IMR-90 (cell line): ENCODE data around the gene TELO2. TPM values are rescaled to one million over a fixed set of nuclear protein-coding genes. Genes with fewer than 3 reads are reported as not detected.

Experiments used
- ATAC-seq: fragments of 200-7000 bp; cut with Tn5 transposase; 2 replicates; pipeline ENCODE4 v1.9.1; 2020; ENCODE audit warnings: low read depth, mild to moderate bottlenecking, moderate library complexity
- BruUV-seq: library from RNA; stranded (reverse); fragments of 400-500 nt; replicated peaks from 2 replicates; lab custom pipeline; 2021; lab: Mats Ljungman, UMichigan
- CTCF ChIA-PET: fragments of 300-600 bp; formaldehyde crosslinking; extraction: SDS; loops from one replicate; lab custom pipeline; 2021; ENCODE audit warnings: antibody characterized with exemption; lab: Yijun Ruan, JAX
- POLR2A ChIA-PET: fragments of 300-600 bp; sonication (Branson Sonifier 250); formaldehyde crosslinking; loops from one replicate; lab custom pipeline; 2022; ENCODE audit warnings: antibody characterized with exemption; ENCODE audit not compliant: unreplicated experiment; lab: Charles Lee
- DNase-seq: peaks from one replicate; pipeline ENCODE4 v3.0.0; 2013
- H2AFZ ChIP-seq: replicated peaks from 2 replicates; pipeline ENCODE3; 2013; ENCODE audit warnings: low read length, mild to moderate bottlenecking; ENCODE audit not compliant: poor library complexity
- H2AK5ac ChIP-seq: 2 replicates; pipeline ENCODE4 v1.6.1; 2013; ENCODE audit warnings: low read depth, low read length, inconsistent platforms
- H2AK9ac ChIP-seq: replicated peaks from 2 replicates; pipeline ENCODE3; 2013; ENCODE audit warnings: mild to moderate bottlenecking, low read depth, low read length, moderate library complexity; ENCODE audit not compliant: poor library complexity
- H2BK120ac ChIP-seq: 2 replicates; pipeline ENCODE4 v1.6.1; 2013; ENCODE audit warnings: low read depth, low read length, inconsistent platforms
- H2BK15ac ChIP-seq: 3 replicates; pipeline ENCODE4 v1.6.1; 2013; ENCODE audit warnings: low read depth, low read length, inconsistent platforms
- H2BK20ac ChIP-seq: 2 replicates; pipeline ENCODE4 v1.6.1; 2013; ENCODE audit warnings: low read depth, mild to moderate bottlenecking, inconsistent platforms, low read length, moderate library complexity
- H2BK5ac ChIP-seq: 2 replicates; pipeline ENCODE4 v1.6.1; 2013; ENCODE audit warnings: mild to moderate bottlenecking, low read depth, low read length, inconsistent platforms; ENCODE audit not compliant: poor library complexity, severe bottlenecking
- H3K14ac ChIP-seq: replicated peaks from 2 replicates; pipeline ENCODE4 v1.6.1; 2013; ENCODE audit warnings: low read depth, low read length, inconsistent platforms
- H3K18ac ChIP-seq: 2 replicates; pipeline ENCODE4 v1.6.1; 2013; ENCODE audit warnings: low read depth, low read length, control low read depth
- H3K23ac ChIP-seq: 2 replicates; pipeline ENCODE4 v1.6.1; 2013; ENCODE audit warnings: low read depth, low read length, inconsistent platforms
- H3K27ac ChIP-seq: 2 replicates; pipeline ENCODE4 v1.5.1; 2013; ENCODE audit warnings: mild to moderate bottlenecking, control low read depth, low read length; ENCODE audit not compliant: insufficient read depth
- H3K27me3 ChIP-seq: 2 replicates; pipeline ENCODE4 v1.6.1; 2013; ENCODE audit warnings: low read length; ENCODE audit not compliant: control insufficient read depth, insufficient read depth
- H3K36me3 ChIP-seq: 2 replicates; pipeline ENCODE4 v1.6.1; 2013; ENCODE audit warnings: low read length, mixed read lengths; ENCODE audit not compliant: control insufficient read depth, insufficient read depth
- H3K4ac ChIP-seq: 2 replicates; pipeline ENCODE4 v1.6.1; 2013; ENCODE audit warnings: low read depth, low read length, inconsistent platforms
- H3K4me1 ChIP-seq: 2 replicates; pipeline ENCODE4 v1.6.1; 2013; ENCODE audit warnings: low read length, mixed read lengths; ENCODE audit not compliant: control insufficient read depth, insufficient read depth
- H3K4me2 ChIP-seq: 2 replicates; pipeline ENCODE4 v1.6.1; 2013; ENCODE audit warnings: low read depth, mild to moderate bottlenecking, control low read depth, low read length, moderate library complexity
- H3K4me3 ChIP-seq: 2 replicates; pipeline ENCODE4 v1.5.1; 2013; ENCODE audit warnings: low read depth, mild to moderate bottlenecking, control low read depth, low read length, moderate library complexity; ENCODE audit not compliant: insufficient read depth
- H3K56ac ChIP-seq: 2 replicates; pipeline ENCODE4 v1.6.1; 2013; ENCODE audit warnings: low read length, inconsistent platforms; ENCODE audit not compliant: insufficient read depth; ENCODE audit errors: extremely low read depth
- H3K79me1 ChIP-seq, 2 experiments: 2 replicates each; pipeline ENCODE4 v1.6.1; 2013; ENCODE audit warnings: low read length in 2 of 2, inconsistent platforms in 1 of 2, low read depth in 1 of 2
- H3K9ac ChIP-seq: 2 replicates; pipeline ENCODE4 v1.6.1; 2013; ENCODE audit warnings: low read depth, low read length, control low read depth
- H3K9me1 ChIP-seq: 2 replicates; pipeline ENCODE4 v1.6.1; 2013; ENCODE audit warnings: low read length, inconsistent platforms; ENCODE audit not compliant: insufficient read depth
- H3K9me3 ChIP-seq: 2 replicates; pipeline ENCODE4 v1.6.1; 2013; ENCODE audit warnings: low read length; ENCODE audit not compliant: control insufficient read depth, insufficient read depth
- H4K20me1 ChIP-seq: 2 replicates; pipeline ENCODE4 v1.6.1; 2013; ENCODE audit warnings: low read length, inconsistent platforms; ENCODE audit not compliant: insufficient read depth
- H4K5ac ChIP-seq: 2 replicates; pipeline ENCODE4 v1.6.1; 2013; ENCODE audit warnings: mild to moderate bottlenecking, low read depth, low read length, control low read depth
- H4K8ac ChIP-seq, 2 experiments: 2 replicates each; pipeline ENCODE4 v1.6.1; 2013; ENCODE audit warnings: low read depth in 2 of 2, low read length in 2 of 2, control low read depth in 1 of 2, inconsistent platforms in 1 of 2
- H4K91ac ChIP-seq: 2 replicates; pipeline ENCODE4 v1.6.1; 2013; ENCODE audit warnings: low read depth, low read length, inconsistent platforms; ENCODE audit not compliant: insufficient read depth
- BHLHE40 ChIP-seq: fragments of 150-350 bp; IDR thresholded peaks from 2 replicates; pipeline ENCODE4 v1.6.1; 2016; ENCODE audit warnings: mild to moderate bottlenecking, low read depth, low read length
- CEBPB ChIP-seq: IDR thresholded peaks from 2 replicates; pipeline ENCODE4 v1.6.1; 2012; ENCODE audit warnings: low read depth, low read length, improper control_type of control experiment
- CHD1 ChIP-seq: IDR thresholded peaks from 2 replicates; pipeline ENCODE4 v1.6.1; 2012; ENCODE audit warnings: low read depth, low read length, improper control_type of control experiment
- FOS ChIP-seq: fragments of 150-350 bp; IDR thresholded peaks from 2 replicates; pipeline ENCODE4 v1.6.1; 2016; ENCODE audit warnings: low read depth, low read length
- MAFK ChIP-seq: IDR thresholded peaks from 2 replicates; pipeline ENCODE4 v1.6.1; 2012; ENCODE audit warnings: low read depth, low read length, improper control_type of control experiment
- MAZ ChIP-seq: IDR thresholded peaks from 2 replicates; pipeline ENCODE4 v1.6.1; 2012; ENCODE audit warnings: low read depth, mild to moderate bottlenecking, low read length, improper control_type of control experiment, moderate library complexity, borderline replicate concordance
- NFE2L2 ChIP-seq: fragments of 150-350 bp; IDR thresholded peaks from 2 replicates; pipeline ENCODE4 v1.6.1; 2016; ENCODE audit warnings: low read depth, mild to moderate bottlenecking, low read length
- POLR2A ChIP-seq: IDR thresholded peaks from 2 replicates; pipeline ENCODE4 v1.6.1; 2012; ENCODE audit warnings: mild to moderate bottlenecking, low read depth, low read length
- RCOR1 ChIP-seq: IDR thresholded peaks from 2 replicates; pipeline ENCODE4 v1.6.1; 2012; ENCODE audit warnings: mild to moderate bottlenecking, low read length, improper control_type of control experiment; ENCODE audit not compliant: insufficient replicate concordance
- RFX5 ChIP-seq: IDR thresholded peaks from 2 replicates; pipeline ENCODE4 v1.8.0; 2012; ENCODE audit warnings: low read depth, mild to moderate bottlenecking, low read length, moderate library complexity
- SMC3 ChIP-seq: fragments of 150-350 bp; IDR thresholded peaks from 2 replicates; pipeline ENCODE4 v1.6.1; 2016; ENCODE audit warnings: low read depth, mild to moderate bottlenecking, antibody characterized with exemption, low read length, moderate library complexity
- WGBS, 2 experiments: methylation state at CpG; one replicate each; pipeline versions ENCODE4 v1.1.5 to v1.1.7; 2013; ENCODE audit warnings: missing lambda C conversion rate in 2 of 2; ENCODE audit not compliant: insufficient read length in 1 of 2; ENCODE audit errors: extremely low coverage in 2 of 2; 5-methylcytosine and 5-hydroxymethylcytosine counted together
- dilution Hi-C: fragments of 300-500 bp; cut with HindIII; formaldehyde crosslinking; loops from one replicate; pipeline ENCODE4 v1.14.3; 2018; ENCODE audit warnings: low sequenced_read_pairs; ENCODE audit not compliant: unreplicated experiment
- in situ Hi-C: fragments of 300-500 bp; cut with MboI; formaldehyde crosslinking; loops from 3 replicates; pipeline ENCODE4 v1.14.3; 2019; ENCODE audit warnings: low sequenced_read_pairs, inconsistent platforms, mixed read lengths
- intact Hi-C: fragments of 100-400 bp; cut with micrococcal nuclease; formaldehyde crosslinking; loops from 2 replicates; pipeline ENCODE4 v1.10.0; 2022
- polyA plus RNA-seq, 3 experiments: library from polyadenylated mRNA; depleted of rRNA; stranded (reverse); fragments of >200 nt; gene quantifications; 2 replicates each; pipeline ENCODE4 v1.2.3, GENCODE V29; 2012; ENCODE audit warnings: low replicate concordance in 1 of 3
- total RNA-seq: library from RNA; depleted of rRNA; stranded (reverse); fragments of >200 nt; gene quantifications from 2 replicates; pipeline ENCODE4 v1.2.3, GENCODE V29; 2012

Gene TELO2
- total and polyA plus RNA-seq, 2 of the 4 experiments (the other 2 are of a cell fraction) = 6.6 to 26.6 TPM

DNA sequence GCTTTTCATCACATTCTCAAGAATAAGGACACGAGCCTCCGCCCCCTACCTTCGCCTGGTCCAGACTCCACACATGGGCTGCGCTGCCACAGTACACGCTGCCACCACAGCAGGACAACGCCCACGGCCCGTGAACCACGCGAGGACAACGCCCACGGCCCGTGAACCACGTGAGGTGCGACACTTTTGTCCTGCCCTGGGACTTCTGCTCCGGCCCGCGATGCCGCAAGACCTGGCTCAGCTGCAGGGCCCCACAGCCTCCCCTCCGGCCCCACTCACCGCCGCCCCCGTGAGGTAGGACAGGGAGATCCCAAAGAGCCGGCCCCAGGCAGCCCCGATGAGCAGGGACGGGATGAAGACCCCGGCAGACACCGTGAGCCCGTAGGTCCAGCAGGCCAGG, 42.9 kb upstream of the TELO2 start:
- no peak overlapping the region for H2BK5ac ChIP-seq
- H4K91ac ChIP-seq = no peak overlapping the region
- H2AFZ ChIP-seq = no peak overlapping the region
- no peaks in the 10 kb centered on the region for H3K9me1 ChIP-seq
- ATAC-seq (no peak), DNase-seq (no peak)
- no peaks in the 10 kb centered on the region for H3K9me3 ChIP-seq
- H3K27ac ChIP-seq = no peak overlapping the region
- ChIA-PET CTCF (no interaction called here), POLR2A (no interaction called here)
- H4K8ac ChIP-seq = no peak overlapping the region
- no peak overlapping the region for H3K9ac ChIP-seq
- H3K56ac ChIP-seq = no peak overlapping the region
- H3K4me3 ChIP-seq = no peak overlapping the region
- no peak overlapping the region for H3K4ac ChIP-seq
- no peak overlapping the region for H3K14ac ChIP-seq
- no peak overlapping the region for H2BK120ac ChIP-seq
- no peaks in the 10 kb centered on the region for H3K4me1 ChIP-seq
- no peak overlapping the region for H4K5ac ChIP-seq
- H3K79me1 ChIP-seq = no peaks in the 10 kb centered on the region
- no peaks in the 10 kb centered on the region for H4K20me1 ChIP-seq
- no peak for TF ChIP-seq MAZ
- TF ChIP-seq BHLHE40 = no peak
- no peak for TF ChIP-seq CHD1
- TF ChIP-seq SMC3 = no peak
- TF ChIP-seq POLR2A = no peak
- TF ChIP-seq RCOR1 = no peak
- TF ChIP-seq CEBPB = no peak
- TF ChIP-seq NFE2L2 = no peak
- no peak for TF ChIP-seq FOS
- TF ChIP-seq MAFK = no peak
- no peak for TF ChIP-seq RFX5
- H3K18ac ChIP-seq = no peak overlapping the region
- no peak overlapping the region for H2AK9ac ChIP-seq
- H3K27me3 ChIP-seq = no peaks in the 10 kb centered on the region
- intact Hi-C loops (no loop called here), dilution Hi-C loops (no loop called here), in situ Hi-C loops (no loop called here)
- no peak overlapping the region for H3K4me2 ChIP-seq
- BruUV-seq = no TSS peak
- no peak overlapping the region for H2BK15ac ChIP-seq
- WGBS, 2 experiments = 97% methylated on average over 17 of the region's 29 CpGs; no CpG with 5 or more reads in 1 of the 2 experiments
- H3K36me3 ChIP-seq = peaks cover 50% of the 10 kb centered on the region
- no peak overlapping the region for H3K23ac ChIP-seq
- no peak overlapping the region for H2AK5ac ChIP-seq
- no peak overlapping the region for H2BK20ac ChIP-seq
